Activated CD4-positive, alpha-beta T cell treated with anti-CD3 and anti-CD28 coated beads for 4 hours (primary cell): ENCODE measurements around the gene RASSF7.

Experiments used
- DNase-seq, 2 donors: peaks; one replicate each; pipeline ENCODE4 v3.0.0-alpha.2; 2020

Gene RASSF7

DNA sequence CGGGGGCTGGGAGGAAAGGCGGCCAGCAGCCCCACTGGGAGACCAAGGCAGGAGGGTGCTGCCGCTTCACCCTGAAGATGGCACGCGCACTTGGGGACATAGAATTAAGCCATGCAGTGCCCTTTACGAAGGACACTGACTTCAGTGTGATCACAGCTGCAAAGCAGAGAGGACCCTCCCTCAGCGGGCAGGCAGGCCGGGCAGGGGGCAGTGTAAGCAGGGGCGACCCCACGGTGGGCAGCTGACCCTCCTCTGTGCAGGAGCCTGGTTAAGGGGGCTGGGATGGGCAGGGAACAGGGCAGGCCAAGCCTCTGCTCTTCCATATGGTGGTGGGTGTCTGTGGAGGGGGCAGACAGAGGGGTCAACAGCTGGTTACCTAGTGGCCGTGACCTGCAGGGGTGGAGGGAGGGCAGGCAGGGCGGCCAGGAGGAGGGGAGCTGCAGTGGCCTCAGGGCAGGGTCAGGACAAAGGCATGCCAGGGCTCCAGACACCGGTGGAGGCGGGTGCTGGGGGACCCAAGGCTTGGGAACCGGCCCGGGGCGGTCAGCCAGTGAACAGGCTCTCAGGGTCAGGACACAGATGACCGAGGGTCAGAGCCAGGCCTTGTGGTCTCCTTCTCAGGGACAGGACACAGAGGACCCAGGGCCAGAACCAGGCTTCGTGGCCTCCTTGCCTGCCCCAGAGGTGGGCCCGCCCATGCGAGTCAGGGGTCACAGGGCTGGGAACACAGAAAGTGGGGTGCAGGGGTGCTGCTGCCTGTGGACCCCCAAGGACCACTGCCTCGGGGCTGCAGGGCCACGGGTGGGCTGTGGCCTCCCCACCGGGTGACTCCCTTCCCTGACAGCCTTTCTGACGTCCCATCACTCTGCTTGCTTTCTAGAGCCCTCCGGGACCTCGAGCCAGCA lies 7.4 kb upstream of the RASSF7 start:
- no peak for DNase-seq

DNA sequence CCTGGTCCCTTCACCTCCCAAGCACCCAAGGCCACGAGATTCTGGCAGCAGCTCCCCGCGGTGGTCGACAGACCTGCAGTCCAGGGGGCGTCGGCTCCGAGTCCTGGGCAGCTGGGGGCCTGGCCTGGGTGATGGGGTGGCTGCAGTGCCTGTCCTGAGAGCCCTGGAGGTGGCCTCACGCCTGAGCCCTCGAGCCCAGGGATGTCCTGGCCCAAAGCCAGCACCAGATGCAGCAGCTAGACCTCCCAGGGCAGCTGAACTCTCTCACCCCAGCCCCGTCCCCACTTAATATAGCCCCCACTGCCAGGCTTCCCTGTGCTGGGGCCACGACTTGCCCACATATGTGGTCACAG lies 6.8 kb upstream of the RASSF7 start:
- no peak for DNase-seq

DNA sequence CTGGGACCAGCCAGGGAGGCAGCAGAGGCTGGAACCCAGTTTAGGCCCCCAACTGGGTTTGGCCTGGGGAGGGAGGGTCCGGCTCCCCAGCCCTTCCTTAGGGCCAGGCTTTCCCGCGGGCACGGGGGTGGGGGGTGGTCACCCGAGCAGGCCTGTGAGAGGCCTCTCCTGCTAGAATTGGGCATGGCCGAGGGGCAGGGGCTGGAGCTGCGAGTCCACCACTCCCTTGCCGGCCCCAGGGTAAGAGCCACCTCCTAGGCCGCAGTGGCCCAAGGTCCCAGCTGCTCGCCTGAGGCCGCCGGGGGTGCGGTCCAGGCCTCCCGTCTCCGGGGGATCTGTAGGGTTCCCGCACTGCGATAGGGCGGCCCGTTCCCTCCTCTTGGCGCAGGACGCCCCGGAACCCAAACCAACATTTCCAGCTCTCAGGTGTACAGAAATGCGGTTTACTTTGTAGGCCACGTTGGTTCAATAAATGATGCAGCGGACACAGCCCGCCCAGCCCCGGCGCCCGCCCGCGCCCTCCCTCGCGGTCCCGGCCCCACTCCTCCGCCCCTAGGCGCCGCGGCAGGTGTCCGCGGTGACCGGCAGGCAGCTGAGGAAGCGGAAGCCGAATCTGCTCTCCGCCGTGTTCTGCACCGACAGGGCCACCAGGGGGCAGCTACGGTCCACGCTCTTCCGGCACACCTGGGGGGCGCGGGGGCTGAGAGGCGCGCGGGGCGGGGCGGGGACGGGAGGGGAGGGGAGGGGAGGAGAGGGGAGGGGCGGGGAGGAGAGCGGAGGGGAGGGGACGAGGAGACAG lies 6.1 kb upstream of the RASSF7 start:
- DNase-seq, result peak; percentile 80 to 84

DNA sequence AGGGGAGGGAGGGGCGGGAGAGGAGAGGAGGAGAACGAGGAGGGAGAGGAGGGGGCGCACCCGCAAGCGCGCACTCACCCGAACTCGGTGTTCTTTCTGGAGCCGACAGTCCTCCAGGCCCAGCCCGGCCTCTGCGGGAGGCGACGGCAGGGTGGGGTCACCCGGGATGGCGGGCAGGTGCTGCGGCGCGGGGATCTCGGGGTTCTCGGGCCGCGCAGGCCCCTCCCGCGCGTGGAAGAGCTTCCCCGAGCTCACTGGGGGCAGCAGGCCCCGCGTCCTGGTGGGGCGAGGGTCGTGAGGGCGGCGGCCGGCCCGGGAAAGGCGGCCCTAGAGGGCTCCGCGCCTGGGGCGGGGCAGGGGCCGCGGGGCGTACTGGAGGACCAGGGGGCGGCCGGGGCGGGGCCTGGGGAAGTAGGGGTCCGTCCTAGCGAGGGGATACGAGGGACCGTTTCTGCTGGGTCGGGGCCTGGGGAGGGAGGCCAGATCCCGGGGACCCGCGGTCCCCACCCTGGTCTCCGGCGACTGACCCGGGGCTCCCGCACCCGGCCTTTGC lies 5.5 kb upstream of the RASSF7 start:
- no peak for DNase-seq

DNA sequence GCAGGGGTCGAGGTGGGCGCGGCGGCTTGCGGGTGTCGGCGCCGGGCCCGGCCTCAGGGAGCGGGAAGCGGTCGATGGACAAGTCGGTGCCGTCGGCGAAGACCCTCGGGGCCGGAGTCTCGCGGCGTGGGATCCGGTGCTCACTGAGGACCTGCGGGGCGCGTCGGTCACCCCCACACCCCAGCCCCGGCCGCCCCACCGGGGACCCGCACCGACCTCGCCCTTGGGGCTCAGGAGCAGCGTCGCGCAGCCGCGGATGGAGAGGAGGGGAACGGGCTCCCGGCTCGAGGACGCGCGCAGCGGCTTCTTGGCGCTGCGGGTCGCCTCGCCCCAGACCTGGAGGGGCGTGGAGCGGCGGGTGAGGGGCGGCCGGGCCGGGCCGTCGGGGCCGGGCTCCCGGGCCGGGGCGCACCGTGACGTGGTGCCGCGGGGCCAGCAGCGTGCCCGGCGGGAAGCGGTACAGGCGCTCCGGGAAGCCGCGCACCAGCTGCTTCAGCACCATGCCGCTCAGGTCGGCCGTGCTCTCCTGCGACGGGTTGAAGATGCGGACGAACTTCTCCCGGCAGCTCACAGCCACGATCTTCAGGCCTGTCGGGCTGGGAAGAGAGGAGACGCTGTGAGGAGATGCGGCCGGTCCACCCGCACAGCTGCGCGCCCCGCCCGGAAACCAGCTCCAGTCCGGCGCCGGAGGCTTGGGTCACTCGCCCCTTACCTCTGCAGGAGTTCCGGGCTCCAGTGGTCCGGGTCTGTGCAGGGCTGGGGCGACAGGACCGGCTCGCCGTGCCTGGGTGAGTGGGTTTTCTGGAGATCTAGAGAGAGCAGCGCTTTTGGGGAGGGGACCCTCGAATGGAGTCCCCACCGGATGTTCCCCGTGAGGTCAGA lies 4.7 kb upstream of the RASSF7 start:
- DNase-seq, result no peak

DNA sequence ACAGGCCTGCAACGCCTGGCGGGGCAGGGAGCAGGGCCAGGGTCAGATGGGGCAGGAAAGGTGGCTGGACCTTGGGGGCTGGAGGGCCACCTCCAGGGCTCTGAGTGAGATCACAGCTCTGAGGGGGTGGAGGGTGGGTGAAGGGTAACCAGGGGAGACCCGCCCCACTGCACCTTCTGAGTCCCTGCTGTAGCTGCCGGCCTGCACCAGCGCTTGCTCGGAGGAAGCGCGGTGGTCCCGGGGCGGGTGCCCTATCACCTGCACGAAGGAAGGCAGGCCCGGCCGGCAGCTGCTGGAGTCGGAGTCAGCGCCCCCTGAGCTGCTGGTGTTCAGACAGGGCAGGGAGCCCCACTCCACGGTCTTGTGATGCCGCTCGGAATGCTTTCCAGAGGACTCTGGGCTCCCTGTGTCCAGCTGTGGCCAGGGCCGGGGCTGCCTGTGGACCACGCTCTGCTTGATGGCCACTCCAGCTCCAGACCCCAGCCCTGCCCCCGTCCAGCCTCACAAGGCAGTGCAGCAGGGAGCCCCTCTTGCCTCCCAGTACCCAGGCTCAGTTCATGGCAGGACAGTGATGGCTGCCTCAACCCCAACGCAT lies 4.0 kb upstream of the RASSF7 start:
- no peak for DNase-seq

DNA sequence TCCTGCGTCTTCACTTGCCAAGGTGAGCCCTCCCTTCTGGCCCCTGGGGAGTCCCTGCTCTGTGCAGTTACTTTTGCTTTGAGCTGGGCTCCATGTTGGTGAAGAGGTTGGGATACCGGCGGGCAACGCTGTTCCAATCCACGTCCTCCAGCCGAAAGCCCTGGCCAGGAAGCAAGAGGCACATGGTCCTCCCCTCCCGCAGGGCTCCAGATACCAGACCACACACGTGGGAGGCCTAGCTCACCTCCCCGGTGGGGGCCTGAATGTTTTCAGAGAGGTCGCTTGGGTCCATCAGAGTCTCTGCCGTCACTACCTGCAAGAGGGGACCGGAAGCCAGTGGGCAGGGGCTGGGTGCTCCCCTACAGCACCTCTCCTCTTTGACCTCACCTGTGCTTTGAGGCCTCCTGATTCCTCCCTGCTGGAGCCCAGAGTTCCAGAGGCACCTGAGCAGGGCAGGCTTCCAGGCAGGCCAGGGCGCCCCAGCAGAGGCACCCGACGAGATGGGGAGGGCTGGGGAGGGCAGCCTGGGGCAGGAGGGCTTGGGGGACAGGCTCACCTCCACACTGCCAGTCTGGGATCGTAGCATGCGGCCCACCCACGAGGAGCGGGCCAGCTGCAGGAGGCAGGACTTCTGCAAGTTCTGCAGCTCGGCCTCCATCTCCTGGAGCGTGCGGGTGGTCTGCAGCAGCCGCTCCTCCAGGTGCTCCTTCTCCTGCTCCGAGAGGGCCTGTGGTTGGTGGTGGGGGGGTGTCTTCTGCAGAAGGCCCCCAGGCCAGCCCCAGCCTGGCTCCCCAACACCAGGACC lies 3.2 kb upstream of the RASSF7 start:
- no peak for DNase-seq

DNA sequence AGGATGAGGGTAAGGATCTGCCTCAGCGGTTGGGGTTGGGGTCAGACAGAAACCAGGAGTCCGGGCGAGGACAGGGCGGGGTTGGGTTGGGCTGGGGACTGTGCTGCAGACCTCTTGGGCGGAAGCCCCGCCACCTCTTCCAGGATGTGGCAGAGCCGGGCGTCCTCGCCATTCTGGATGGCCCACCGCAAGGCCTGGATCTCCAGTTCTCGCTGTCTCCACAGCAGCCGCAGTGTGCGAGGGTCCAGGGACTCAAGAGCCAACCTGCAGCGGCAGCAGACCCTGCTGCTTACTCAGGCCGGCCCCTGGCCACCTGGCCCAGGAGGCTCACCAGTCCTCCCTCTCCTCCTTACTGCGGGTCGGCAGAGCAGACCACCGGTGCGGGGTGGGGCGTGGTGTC lies 2.3 kb upstream of the RASSF7 start:
- DNase-seq, result no peak

DNA sequence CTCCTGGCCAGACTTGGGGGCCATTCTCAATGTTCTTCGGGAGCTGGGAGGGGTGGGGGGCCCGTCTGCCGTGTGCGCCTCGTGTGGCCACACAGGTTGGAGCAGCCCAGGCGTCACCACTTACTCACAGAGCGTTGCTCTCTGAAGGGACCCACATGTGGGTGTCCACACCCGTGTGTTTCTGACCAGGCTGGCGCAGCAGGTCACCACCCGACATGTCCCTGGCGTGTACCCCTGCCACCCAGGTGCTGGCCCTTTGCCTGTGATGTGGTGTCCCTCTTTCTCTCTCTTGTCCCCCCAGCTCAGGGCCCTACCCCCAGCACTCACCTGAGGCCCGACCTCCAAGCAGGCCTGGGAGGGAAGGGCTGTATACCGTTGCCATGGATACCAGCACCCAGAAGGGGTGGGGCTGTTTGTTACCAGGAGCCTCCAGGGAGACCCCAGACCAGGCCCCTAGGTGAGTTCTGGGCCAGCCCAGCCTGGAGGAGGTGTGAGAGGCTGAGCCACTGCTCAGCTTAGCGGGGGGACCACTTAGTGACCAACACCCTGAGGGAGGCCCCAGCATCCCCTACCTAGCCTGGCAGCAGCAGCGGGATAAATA lies 1.6 kb upstream of the RASSF7 start:
- no peak for DNase-seq

DNA sequence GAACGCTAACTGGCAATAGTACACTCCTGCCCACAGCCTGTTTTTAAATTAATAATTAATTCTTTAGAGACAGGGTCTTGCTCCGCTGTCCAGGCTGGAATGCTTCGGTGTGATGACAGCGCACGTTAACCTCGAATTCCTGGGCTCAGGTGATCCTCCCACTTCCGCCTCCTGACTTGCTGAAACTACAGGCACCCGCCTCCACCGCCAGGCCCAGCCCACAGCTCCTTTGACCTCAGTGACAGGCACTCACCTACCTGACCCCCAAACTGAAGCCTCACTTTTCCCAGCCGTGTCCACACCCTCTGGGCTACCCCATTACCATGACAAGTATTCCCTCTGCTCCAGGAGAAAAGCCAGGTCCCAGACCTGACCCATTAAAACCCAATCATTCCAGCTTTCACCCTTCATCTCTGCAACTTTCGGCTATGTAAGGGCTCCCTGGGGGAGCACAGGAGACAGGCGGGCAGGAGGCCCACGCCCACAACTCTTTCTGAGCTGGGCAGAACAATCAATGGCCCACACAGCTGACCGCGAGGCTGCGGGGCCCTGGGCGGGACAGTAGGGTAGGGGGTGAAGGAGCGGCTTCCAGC lies 962 bp upstream of the RASSF7 start:
- DNase-seq, result no peak

DNA sequence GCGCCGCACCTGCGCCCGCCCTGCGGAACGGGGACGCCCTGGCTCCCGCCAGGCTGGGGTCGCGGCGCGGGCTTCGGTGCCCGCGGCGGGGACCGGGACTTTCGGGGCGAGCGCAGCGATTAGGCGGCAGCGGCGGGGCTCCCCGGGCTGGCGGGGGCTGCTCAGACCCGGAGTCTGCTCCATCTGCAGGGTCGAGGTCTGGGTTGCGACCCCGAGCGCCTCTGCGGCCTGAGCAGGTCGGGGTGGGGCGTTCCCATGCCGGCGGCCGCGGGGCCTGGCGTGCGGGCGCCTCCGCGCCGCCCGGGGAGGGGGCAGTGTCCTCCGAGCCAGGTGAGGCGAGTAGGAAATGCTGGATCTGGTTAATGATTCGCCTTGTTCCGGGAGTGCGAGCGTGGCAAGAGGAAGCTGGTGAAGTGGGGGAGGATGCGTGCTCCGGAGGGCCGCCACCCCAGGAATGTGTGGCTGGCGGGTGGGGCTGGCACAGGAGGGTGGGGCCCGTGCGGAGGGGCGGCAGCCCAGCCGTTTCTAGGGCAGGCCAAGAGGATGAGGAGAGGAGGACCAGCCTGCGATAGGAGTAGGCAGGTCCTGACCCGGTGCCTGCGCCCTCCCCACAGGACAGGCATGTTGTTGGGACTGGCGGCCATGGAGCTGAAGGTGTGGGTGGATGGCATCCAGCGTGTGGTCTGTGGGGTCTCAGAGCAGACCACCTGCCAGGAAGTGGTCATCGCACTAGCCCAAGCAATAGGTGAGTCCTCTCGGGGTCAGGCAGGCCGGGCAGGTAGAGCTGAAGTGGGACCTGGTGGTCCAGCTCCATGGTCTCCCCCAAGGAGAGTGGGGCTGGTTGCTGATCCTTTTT lies 606 bp downstream of the RASSF7 start:
- DNase-seq, result no peak

DNA sequence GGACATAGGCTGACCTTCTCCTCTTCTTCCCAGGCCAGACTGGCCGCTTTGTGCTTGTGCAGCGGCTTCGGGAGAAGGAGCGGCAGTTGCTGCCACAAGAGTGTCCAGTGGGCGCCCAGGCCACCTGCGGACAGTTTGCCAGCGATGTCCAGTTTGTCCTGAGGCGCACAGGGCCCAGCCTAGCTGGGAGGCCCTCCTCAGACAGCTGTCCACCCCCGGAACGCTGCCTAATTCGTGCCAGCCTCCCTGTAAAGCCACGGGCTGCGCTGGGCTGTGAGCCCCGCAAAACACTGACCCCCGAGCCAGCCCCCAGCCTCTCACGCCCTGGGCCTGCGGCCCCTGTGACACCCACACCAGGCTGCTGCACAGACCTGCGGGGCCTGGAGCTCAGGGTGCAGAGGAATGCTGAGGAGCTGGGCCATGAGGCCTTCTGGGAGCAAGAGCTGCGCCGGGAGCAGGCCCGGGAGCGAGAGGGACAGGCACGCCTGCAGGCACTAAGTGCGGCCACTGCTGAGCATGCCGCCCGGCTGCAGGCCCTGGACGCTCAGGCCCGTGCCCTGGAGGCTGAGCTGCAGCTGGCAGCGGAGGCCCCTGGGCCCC lies 1.4 kb downstream of the RASSF7 start:
- no peak for DNase-seq

DNA sequence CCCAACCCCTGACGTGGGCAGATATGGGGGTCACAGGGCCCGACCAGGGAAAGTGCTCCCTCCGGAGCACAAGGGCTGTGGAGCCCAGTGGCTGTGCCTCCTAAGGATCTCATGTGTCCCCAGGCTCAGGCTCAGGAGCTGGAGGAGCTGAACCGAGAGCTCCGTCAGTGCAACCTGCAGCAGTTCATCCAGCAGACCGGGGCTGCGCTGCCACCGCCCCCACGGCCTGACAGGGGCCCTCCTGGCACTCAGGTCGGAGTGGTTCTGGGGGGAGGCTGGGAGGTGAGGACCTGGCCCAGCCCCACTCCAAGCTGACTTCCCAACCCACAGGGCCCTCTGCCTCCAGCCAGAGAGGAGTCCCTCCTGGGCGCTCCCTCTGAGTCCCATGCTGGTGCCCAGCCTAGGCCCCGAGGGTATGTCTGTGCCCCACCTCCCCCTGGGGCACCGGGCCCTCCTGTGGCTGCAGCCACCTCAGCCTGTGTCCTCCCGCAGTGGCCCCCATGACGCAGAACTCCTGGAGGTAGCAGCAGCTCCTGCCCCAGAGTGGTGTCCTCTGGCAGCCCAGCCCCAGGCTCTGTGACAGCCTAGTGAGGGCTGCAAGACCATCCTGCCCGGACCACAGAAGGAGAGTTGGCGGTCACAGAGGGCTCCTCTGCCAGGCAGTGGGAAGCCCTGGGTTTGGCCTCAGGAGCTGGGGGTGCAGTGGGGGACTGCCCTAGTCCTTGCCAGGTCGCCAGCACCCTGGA lies 2.5 kb downstream of the RASSF7 start:
- no peak for DNase-seq

DNA sequence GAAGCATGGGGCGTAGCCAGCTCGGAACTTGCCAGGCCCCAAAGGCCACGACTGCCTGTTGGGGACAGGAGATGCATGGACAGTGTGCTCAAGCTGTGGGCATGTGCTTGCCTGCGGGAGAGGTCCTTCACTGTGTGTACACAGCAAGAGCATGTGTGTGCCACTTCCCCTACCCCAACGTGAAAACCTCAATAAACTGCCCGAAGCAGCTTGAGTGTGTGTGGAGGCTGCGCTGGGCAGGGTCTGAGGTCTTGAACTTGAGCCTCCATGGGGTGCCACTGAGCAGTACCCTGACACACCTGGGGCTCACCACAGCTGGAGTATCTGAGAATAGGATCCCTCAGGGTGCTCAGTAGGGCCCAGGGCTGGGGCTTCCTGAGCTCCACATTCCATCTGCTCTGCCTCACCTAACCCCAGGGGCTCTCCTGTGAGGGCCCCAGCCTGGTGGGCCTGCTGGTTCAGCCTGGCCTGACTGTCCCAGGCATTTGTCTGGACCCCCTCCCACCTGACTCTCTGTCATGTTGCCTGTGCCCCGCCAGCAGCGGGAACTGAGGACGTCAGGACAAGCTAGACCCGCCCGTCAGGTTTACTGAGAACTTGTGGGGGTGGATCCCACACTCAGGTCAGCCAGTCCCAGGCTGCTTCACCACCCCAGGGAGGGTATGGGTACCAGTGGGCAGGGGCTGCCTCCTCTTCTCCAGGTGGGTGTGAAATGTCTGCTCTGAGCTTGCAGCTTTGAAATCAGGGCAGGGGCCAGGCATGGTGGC lies 3.2 kb downstream of the RASSF7 start:
- DNase-seq, result no peak

DNA sequence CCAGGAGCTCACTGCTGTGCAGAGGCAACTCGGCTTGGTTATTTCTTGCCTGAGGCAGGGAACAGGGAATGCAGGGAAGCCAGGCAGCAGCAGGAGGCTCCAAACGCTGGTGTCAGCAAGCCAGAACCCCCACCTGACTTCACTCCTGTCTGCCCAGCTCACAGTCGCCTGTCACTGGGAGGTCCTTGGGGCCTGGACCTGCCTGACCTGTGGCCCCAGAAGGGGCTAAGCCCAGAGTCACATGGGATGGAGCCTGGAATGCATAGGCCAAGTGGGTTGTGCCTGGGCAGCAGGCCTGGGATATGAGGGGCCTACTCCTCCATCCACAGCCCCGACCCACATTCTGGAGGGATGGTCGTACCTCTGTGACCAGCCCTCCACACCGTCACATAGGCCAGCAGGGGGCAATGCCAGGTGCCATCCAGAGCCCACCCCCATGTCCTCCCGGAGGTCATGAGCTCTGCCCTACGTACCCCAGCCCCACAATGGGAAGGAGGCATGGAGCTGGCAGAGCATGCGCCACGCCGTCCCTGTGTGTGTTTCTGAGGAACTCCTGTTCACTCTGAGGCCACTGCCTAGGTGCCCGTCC lies 5.2 kb downstream of the RASSF7 start:
- no peak for DNase-seq

DNA sequence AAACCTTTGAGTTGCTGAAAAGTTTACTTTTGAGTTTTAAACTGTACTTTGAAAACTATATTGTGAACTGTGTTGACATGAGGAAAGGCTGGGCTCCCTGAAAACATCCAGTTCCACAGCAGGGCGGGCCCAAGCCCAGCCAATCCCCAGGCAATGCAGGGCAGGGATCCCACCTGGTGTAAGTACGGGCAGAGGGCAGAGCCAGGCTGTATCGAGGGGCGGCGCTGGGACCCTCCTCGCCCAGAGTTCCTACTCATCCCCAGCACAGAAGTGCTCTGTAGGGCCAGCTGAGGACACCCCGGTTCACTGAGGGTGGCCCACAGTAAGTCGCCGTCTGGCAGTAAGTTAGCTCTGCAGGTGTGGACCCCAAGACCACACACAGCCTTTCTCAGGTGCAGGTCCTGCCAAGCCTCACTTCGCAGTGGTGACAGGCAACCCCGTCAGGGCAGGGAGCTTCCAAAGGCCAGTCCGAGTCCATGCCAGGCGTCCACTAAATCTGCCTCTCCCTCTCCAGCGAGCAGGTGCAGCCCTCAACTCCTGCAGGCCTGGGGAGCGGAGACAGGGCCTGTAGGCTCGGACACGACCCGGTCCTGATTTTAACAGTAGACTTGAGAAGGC lies 6.3 kb downstream of the RASSF7 start:
- DNase-seq, result no peak
